IMR-90 (cell line): ENCODE data around the gene POM121. TPM values are rescaled to one million over a fixed set of nuclear protein-coding genes. Genes with fewer than 3 reads are reported as not detected.
"Not testable (repeated sequence)": the region's sequence is repeated elsewhere in the genome, so short reads cannot be mapped to it uniquely, and the experiment has no call there.

Experiments
- ATAC-seq: fragments of 200-7000 bp; cut with Tn5 transposase; 2 replicates; pipeline ENCODE4 v1.9.1; 2020; ENCODE audit warnings: low read depth, mild to moderate bottlenecking, moderate library complexity
- BruUV-seq: library from RNA; stranded (reverse); fragments of 400-500 nt; replicated peaks from 2 replicates; lab custom pipeline; 2021; lab: Mats Ljungman, UMichigan
- CTCF ChIA-PET: fragments of 300-600 bp; formaldehyde crosslinking; extraction: SDS; loops from one replicate; lab custom pipeline; 2021; ENCODE audit warnings: antibody characterized with exemption; lab: Yijun Ruan, JAX
- POLR2A ChIA-PET: fragments of 300-600 bp; sonication (Branson Sonifier 250); formaldehyde crosslinking; loops from one replicate; lab custom pipeline; 2022; ENCODE audit warnings: antibody characterized with exemption; ENCODE audit not compliant: unreplicated experiment; lab: Charles Lee
- DNase-seq: peaks from one replicate; pipeline ENCODE4 v3.0.0; 2013
- H2AFZ ChIP-seq: replicated peaks from 2 replicates; pipeline ENCODE3; 2013; ENCODE audit warnings: low read length, mild to moderate bottlenecking; ENCODE audit not compliant: poor library complexity
- H2AK5ac ChIP-seq: 2 replicates; pipeline ENCODE4 v1.6.1; 2013; ENCODE audit warnings: low read depth, low read length, inconsistent platforms
- H2AK9ac ChIP-seq: replicated peaks from 2 replicates; pipeline ENCODE3; 2013; ENCODE audit warnings: mild to moderate bottlenecking, low read depth, low read length, moderate library complexity; ENCODE audit not compliant: poor library complexity
- H2BK120ac ChIP-seq: 2 replicates; pipeline ENCODE4 v1.6.1; 2013; ENCODE audit warnings: low read depth, low read length, inconsistent platforms
- H2BK15ac ChIP-seq: 3 replicates; pipeline ENCODE4 v1.6.1; 2013; ENCODE audit warnings: low read depth, low read length, inconsistent platforms
- H2BK20ac ChIP-seq: 2 replicates; pipeline ENCODE4 v1.6.1; 2013; ENCODE audit warnings: low read depth, mild to moderate bottlenecking, inconsistent platforms, low read length, moderate library complexity
- H2BK5ac ChIP-seq: 2 replicates; pipeline ENCODE4 v1.6.1; 2013; ENCODE audit warnings: mild to moderate bottlenecking, low read depth, low read length, inconsistent platforms; ENCODE audit not compliant: poor library complexity, severe bottlenecking
- H3K14ac ChIP-seq: replicated peaks from 2 replicates; pipeline ENCODE4 v1.6.1; 2013; ENCODE audit warnings: low read depth, low read length, inconsistent platforms
- H3K18ac ChIP-seq: 2 replicates; pipeline ENCODE4 v1.6.1; 2013; ENCODE audit warnings: low read depth, low read length, control low read depth
- H3K23ac ChIP-seq: 2 replicates; pipeline ENCODE4 v1.6.1; 2013; ENCODE audit warnings: low read depth, low read length, inconsistent platforms
- H3K27ac ChIP-seq: 2 replicates; pipeline ENCODE4 v1.5.1; 2013; ENCODE audit warnings: mild to moderate bottlenecking, control low read depth, low read length; ENCODE audit not compliant: insufficient read depth
- H3K27me3 ChIP-seq: 2 replicates; pipeline ENCODE4 v1.6.1; 2013; ENCODE audit warnings: low read length; ENCODE audit not compliant: control insufficient read depth, insufficient read depth
- H3K36me3 ChIP-seq: 2 replicates; pipeline ENCODE4 v1.6.1; 2013; ENCODE audit warnings: low read length, mixed read lengths; ENCODE audit not compliant: control insufficient read depth, insufficient read depth
- H3K4ac ChIP-seq: 2 replicates; pipeline ENCODE4 v1.6.1; 2013; ENCODE audit warnings: low read depth, low read length, inconsistent platforms
- H3K4me1 ChIP-seq: 2 replicates; pipeline ENCODE4 v1.6.1; 2013; ENCODE audit warnings: low read length, mixed read lengths; ENCODE audit not compliant: control insufficient read depth, insufficient read depth
- H3K4me2 ChIP-seq: 2 replicates; pipeline ENCODE4 v1.6.1; 2013; ENCODE audit warnings: low read depth, mild to moderate bottlenecking, control low read depth, low read length, moderate library complexity
- H3K4me3 ChIP-seq: 2 replicates; pipeline ENCODE4 v1.5.1; 2013; ENCODE audit warnings: low read depth, mild to moderate bottlenecking, control low read depth, low read length, moderate library complexity; ENCODE audit not compliant: insufficient read depth
- H3K56ac ChIP-seq: 2 replicates; pipeline ENCODE4 v1.6.1; 2013; ENCODE audit warnings: low read length, inconsistent platforms; ENCODE audit not compliant: insufficient read depth; ENCODE audit errors: extremely low read depth
- H3K79me1 ChIP-seq, 2 experiments: 2 replicates each; pipeline ENCODE4 v1.6.1; 2013; ENCODE audit warnings: low read length in 2 of 2, inconsistent platforms in 1 of 2, low read depth in 1 of 2
- H3K9ac ChIP-seq: 2 replicates; pipeline ENCODE4 v1.6.1; 2013; ENCODE audit warnings: low read depth, low read length, control low read depth
- H3K9me1 ChIP-seq: 2 replicates; pipeline ENCODE4 v1.6.1; 2013; ENCODE audit warnings: low read length, inconsistent platforms; ENCODE audit not compliant: insufficient read depth
- H3K9me3 ChIP-seq: 2 replicates; pipeline ENCODE4 v1.6.1; 2013; ENCODE audit warnings: low read length; ENCODE audit not compliant: control insufficient read depth, insufficient read depth
- H4K20me1 ChIP-seq: 2 replicates; pipeline ENCODE4 v1.6.1; 2013; ENCODE audit warnings: low read length, inconsistent platforms; ENCODE audit not compliant: insufficient read depth
- H4K5ac ChIP-seq: 2 replicates; pipeline ENCODE4 v1.6.1; 2013; ENCODE audit warnings: mild to moderate bottlenecking, low read depth, low read length, control low read depth
- H4K8ac ChIP-seq, 2 experiments: 2 replicates each; pipeline ENCODE4 v1.6.1; 2013; ENCODE audit warnings: low read depth in 2 of 2, low read length in 2 of 2, control low read depth in 1 of 2, inconsistent platforms in 1 of 2
- H4K91ac ChIP-seq: 2 replicates; pipeline ENCODE4 v1.6.1; 2013; ENCODE audit warnings: low read depth, low read length, inconsistent platforms; ENCODE audit not compliant: insufficient read depth
- WGBS, 2 experiments: methylation state at CpG; one replicate each; pipeline versions ENCODE4 v1.1.5 to v1.1.7; 2013; ENCODE audit warnings: missing lambda C conversion rate in 2 of 2; ENCODE audit not compliant: insufficient read length in 1 of 2; ENCODE audit errors: extremely low coverage in 2 of 2; 5-methylcytosine and 5-hydroxymethylcytosine counted together
- dilution Hi-C: fragments of 300-500 bp; cut with HindIII; formaldehyde crosslinking; loops from one replicate; pipeline ENCODE4 v1.14.3; 2018; ENCODE audit warnings: low sequenced_read_pairs; ENCODE audit not compliant: unreplicated experiment
- in situ Hi-C: fragments of 300-500 bp; cut with MboI; formaldehyde crosslinking; loops from 3 replicates; pipeline ENCODE4 v1.14.3; 2019; ENCODE audit warnings: low sequenced_read_pairs, inconsistent platforms, mixed read lengths
- intact Hi-C: fragments of 100-400 bp; cut with micrococcal nuclease; formaldehyde crosslinking; loops from 2 replicates; pipeline ENCODE4 v1.10.0; 2022
- polyA plus RNA-seq, 3 experiments: library from polyadenylated mRNA; depleted of rRNA; stranded (reverse); fragments of >200 nt; gene quantifications; 2 replicates each; pipeline ENCODE4 v1.2.3, GENCODE V29; 2012; ENCODE audit warnings: low replicate concordance in 1 of 3
- total RNA-seq: library from RNA; depleted of rRNA; stranded (reverse); fragments of >200 nt; gene quantifications from 2 replicates; pipeline ENCODE4 v1.2.3, GENCODE V29; 2012

POM121 gene
- total and polyA plus RNA-seq, 2 of the 4 experiments (the other 2 are of a cell fraction) = 1.8 to 15.5 TPM

DNA sequence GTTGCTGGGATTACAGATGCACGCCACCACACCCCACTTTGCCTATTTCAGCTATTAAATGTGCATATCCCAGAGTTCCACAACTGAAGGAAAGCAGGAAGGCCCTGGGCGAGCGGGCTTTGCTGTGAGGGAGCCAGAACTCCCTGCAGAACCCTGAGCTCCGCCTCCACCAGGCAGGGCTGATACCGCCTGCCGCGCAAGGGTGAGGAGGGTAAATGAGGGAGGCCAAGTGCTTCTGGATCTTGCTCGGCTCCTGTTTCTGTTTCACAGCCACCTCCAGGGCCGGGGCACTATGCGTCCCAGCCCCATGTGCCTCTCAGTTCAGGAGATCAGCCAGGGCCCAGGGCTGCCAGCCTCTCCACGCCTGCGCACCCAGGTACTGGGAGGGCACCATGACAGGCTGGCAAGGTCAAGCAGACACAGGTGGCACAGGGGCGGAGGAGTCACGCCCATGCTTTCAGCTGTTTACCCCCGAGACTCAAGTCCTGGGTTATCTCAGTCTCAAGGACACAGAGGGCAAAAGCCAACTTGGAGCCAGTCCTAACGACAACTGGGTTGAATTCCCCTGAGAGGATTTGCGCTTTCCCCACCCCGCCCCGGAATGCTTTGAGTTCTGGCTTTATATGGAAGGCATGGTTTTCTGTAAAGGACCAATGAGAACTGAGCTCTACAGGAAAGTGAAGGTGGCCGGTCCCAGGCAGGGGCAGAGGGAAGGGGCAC, 35.9 kb downstream of the POM121 start:
- H2BK120ac ChIP-seq, H2BK20ac ChIP-seq, H3K9ac ChIP-seq, H2BK5ac ChIP-seq, ATAC-seq, H3K14ac ChIP-seq, POLR2A ChIA-PET, H4K8ac ChIP-seq, H3K4me3 ChIP-seq, H3K27me3 ChIP-seq, H4K20me1 ChIP-seq, BruUV-seq, H2AFZ ChIP-seq, H3K23ac ChIP-seq, H4K5ac ChIP-seq, H2BK15ac ChIP-seq, H2AK5ac ChIP-seq, DNase-seq, H3K18ac ChIP-seq, H3K27ac ChIP-seq, H3K9me3 ChIP-seq, H2AK9ac ChIP-seq, intact Hi-C loops, H4K91ac ChIP-seq, H3K4me2 ChIP-seq, H3K36me3 ChIP-seq, H3K4me1 ChIP-seq, H3K9me1 ChIP-seq, H3K56ac ChIP-seq, dilution Hi-C loops, H3K79me1 ChIP-seq, H3K4ac ChIP-seq, CTCF ChIA-PET, in situ Hi-C loops: not testable (repeated sequence)
- no CpG with 5 or more reads among the region's 20 CpGs for WGBS, 2 experiments

DNA sequence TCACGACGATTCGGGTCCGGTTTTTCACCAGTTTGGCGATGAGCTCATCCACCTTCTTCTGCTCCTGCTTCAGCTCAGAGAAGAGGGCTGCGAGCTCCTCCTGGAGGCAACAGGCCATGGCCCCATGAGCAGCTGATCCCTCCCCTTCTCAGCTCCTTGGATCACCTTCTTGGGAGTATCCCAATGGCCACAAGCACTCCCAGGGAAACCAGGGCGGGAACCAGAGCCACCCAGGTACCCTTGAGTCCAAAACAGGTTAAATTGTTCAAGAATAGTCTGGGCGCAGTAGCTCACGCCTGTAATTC, 36.4 kb downstream of the POM121 start:
- H3K4me3 ChIP-seq, dilution Hi-C loops, H2BK20ac ChIP-seq, H2BK120ac ChIP-seq, H3K18ac ChIP-seq, H3K9ac ChIP-seq, H3K27ac ChIP-seq, H3K79me1 ChIP-seq, H3K9me3 ChIP-seq, H3K36me3 ChIP-seq, H3K56ac ChIP-seq, DNase-seq, H4K8ac ChIP-seq, H3K4me2 ChIP-seq, H3K9me1 ChIP-seq, H3K4ac ChIP-seq, H4K5ac ChIP-seq, BruUV-seq, intact Hi-C loops, H3K14ac ChIP-seq, ATAC-seq, H2BK5ac ChIP-seq, H2BK15ac ChIP-seq, H2AFZ ChIP-seq, H4K20me1 ChIP-seq, in situ Hi-C loops, H3K23ac ChIP-seq, H4K91ac ChIP-seq, H2AK9ac ChIP-seq, H2AK5ac ChIP-seq, CTCF ChIA-PET, POLR2A ChIA-PET, H3K4me1 ChIP-seq, H3K27me3 ChIP-seq: not testable (repeated sequence)
- WGBS, 2 experiments = no CpG with 5 or more reads among the region's 9 CpGs
